ENCODE data around the gene ZNF226.
"Not testable (repeated sequence)": the region's sequence is repeated elsewhere in the genome, so short reads cannot be mapped to it uniquely, and the experiment has no call there.

DNA sequence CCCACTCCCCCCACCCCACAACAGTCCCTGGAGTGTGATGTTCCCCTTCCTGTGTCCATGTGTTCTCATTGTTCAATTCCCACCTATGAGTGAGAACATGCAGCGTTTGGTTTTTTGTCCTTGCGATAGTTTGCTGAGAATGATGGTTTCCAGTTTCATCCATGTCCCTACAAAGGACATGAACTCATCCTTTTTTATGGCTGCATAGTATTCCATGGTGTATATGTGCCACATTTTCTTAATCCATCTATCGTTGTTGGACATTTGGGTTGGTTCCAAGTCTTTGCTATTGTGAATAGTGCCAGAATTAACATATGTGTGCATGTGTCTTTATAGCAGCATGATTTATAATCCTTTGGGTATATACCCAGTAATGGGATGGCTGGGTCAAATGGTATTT is 55.0 kb downstream of the ZNF226 start:
- TF ChIP-seq, protein P1, sequence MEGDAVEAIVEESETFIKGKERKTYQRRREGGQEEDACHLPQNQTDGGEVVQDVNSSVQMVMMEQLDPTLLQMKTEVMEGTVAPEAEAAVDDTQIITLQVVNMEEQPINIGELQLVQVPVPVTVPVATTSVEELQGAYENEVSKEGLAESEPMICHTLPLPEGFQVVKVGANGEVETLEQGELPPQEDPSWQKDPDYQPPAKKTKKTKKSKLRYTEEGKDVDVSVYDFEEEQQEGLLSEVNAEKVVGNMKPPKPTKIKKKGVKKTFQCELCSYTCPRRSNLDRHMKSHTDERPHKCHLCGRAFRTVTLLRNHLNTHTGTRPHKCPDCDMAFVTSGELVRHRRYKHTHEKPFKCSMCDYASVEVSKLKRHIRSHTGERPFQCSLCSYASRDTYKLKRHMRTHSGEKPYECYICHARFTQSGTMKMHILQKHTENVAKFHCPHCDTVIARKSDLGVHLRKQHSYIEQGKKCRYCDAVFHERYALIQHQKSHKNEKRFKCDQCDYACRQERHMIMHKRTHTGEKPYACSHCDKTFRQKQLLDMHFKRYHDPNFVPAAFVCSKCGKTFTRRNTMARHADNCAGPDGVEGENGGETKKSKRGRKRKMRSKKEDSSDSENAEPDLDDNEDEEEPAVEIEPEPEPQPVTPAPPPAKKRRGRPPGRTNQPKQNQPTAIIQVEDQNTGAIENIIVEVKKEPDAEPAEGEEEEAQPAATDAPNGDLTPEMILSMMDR (IDR thresholded peaks at IDR 0.05): not testable (repeated sequence)
- TF ChIP-seq ZFX (IDR thresholded peaks at IDR 0.05; ENCODE audit: borderline replicate concordance): not testable (repeated sequence)

Measured in 22Rv1 (cell line).